Subcutaneous abdominal adipose tissue (tissue), 5 donors: ENCODE data around the gene SLC35B3.
A peak's percentile ranks its signal among the peaks of the same experiment; 100 is the strongest.
"Not testable (repeated sequence)": the region's sequence is repeated elsewhere in the genome, so short reads cannot be mapped to it uniquely, and the experiment has no call there.

Experiments used
- H3K27ac ChIP-seq: one replicate; pipeline ENCODE4 v1.7.0; 2013; ENCODE audit warnings: low read depth, mild to moderate bottlenecking, inconsistent platforms, low read length, moderate library complexity
- H3K27me3 ChIP-seq, 5 donors: one replicate each; pipeline ENCODE4 v1.7.0; 2013; ENCODE audit warnings: low read length in 5 of 5, inconsistent platforms in 1 of 5; ENCODE audit not compliant: control insufficient read depth in 5 of 5, insufficient read depth in 4 of 5
- H3K36me3 ChIP-seq, 5 donors: one replicate each; pipeline ENCODE4 v1.7.0; 2013; ENCODE audit warnings: low read length in 5 of 5; ENCODE audit not compliant: control insufficient read depth in 5 of 5, insufficient read depth in 5 of 5
- H3K4me1 ChIP-seq, 5 donors: one replicate each; pipeline ENCODE4 v1.7.0; 2013; ENCODE audit warnings: low read length in 5 of 5, mild to moderate bottlenecking in 3 of 5, moderate library complexity in 1 of 5; ENCODE audit not compliant: control insufficient read depth in 5 of 5, insufficient read depth in 5 of 5
- H3K4me3 ChIP-seq, 5 donors: one replicate each; pipeline ENCODE4 v1.7.0; 2013; ENCODE audit warnings: low read length in 5 of 5, low read depth in 1 of 5
- H3K9ac ChIP-seq, 5 donors: one replicate each; pipeline ENCODE4 v1.7.0; 2013; ENCODE audit warnings: low read length in 5 of 5, mild to moderate bottlenecking in 4 of 5, moderate library complexity in 3 of 5
- H3K9me3 ChIP-seq, 5 donors: one replicate each; pipeline ENCODE4 v1.7.0; 2013; ENCODE audit warnings: low read length in 5 of 5; ENCODE audit not compliant: control insufficient read depth in 5 of 5
- donor health status: healthy.
- donor health status: healthy.
- donor health status: healthy.
- donor health status: healthy.
- donor health status: healthy.

The SLC35B3 gene

DNA sequence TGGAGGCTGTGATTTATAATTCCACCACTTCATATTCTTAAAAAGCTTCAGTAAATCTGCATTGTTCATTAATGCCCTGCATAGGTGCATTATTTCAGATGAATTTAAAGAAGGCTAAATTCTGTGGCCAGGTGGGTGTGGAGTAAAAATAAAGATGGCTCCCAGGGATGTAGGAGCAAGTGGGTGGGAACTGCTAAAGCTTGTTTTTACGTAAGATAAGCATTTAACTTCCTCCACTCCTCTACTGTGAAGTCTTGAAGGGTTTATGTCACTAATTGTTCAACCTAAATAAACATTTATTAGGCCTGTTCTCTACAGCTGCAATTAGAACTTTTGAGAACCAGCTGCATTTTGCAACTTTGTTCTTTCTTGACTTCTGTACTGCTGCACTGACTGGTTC is 6.8 kb upstream of the SLC35B3 start:
- Histone ChIP-seq H3K36me3 (peaks cover 0 to 3% (median 0%) of the 10 kb centered on the region in 5 donors), H3K4me1 (no peaks in the 10 kb centered on the region), H3K9me3 (no peaks in the 10 kb centered on the region), H3K27ac (no peak overlapping the region), H3K27me3 (no peaks in the 10 kb centered on the region), H3K4me3 (no peak overlapping the region), H3K9ac (no peak overlapping the region)

DNA sequence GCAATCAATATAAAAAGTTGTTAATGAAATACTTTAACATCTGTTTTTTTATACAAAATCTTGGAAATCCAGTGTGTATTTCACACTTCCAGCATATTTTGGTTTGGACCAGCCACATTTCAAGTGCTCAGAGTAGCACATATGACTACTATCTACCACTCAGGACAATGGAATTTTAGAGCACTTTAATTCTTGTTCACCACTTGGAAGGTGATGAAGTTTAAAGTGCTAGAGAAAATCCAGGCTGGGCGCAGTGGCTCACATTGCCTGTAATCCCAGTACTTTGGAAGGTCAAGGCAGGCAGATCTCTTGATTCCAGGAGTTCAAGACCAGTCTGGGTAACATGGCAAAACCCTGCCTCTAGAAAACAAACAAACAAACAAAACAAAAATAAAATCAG is 6.1 kb upstream of the SLC35B3 start:
- Histone ChIP-seq H3K27me3 (no peaks in the 10 kb centered on the region), H3K9me3 (no peaks in the 10 kb centered on the region), H3K4me1 (peaks cover 0 to under 1% (median 0%) of the 10 kb centered on the region in 5 donors), H3K9ac (no peak overlapping the region), H3K4me3 (no peak overlapping the region), H3K36me3 (no peaks in the 10 kb centered on the region), H3K27ac (no peak overlapping the region)

DNA sequence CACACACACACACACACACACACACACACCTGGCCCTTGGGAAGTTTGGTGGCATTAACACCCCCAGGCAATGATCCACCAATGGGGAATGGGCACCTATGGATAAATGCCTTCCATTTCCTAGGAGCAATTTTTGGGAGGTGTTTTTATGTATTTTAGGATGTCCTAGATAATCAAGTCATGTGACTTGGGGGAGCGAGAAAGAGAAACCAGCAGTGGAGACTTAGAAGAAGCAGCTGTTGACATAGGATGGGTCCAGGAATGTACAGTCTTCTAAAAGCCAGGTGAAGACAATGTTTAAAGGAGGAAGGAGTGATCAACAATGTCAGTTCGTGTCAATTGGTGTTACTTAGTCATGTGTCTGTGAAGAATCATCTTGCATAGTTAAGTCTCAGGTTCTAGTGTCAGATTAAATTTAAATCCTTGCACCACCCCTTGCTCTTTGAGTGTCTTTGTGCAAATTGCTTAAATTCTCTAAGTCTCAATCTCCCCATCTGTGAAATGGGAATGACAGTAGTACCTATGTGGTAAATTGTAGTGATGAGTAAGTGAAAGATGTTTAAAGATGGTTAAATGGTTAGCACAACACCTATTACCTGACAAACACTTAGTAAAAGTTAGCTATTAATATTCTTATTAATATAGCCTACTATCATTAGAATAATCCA is 4.4 kb upstream of the SLC35B3 start:
- no peaks in the 10 kb centered on the region for H3K9me3 ChIP-seq
- H3K9ac ChIP-seq = no peak overlapping the region
- peaks cover 0 to 12% (median 7%) of the 10 kb centered on the region in 5 donors for H3K4me1 ChIP-seq
- no peaks in the 10 kb centered on the region for H3K36me3 ChIP-seq
- no peak overlapping the region for H3K27ac ChIP-seq
- H3K27me3 ChIP-seq = no peaks in the 10 kb centered on the region
- no peak overlapping the region for H3K4me3 ChIP-seq

DNA sequence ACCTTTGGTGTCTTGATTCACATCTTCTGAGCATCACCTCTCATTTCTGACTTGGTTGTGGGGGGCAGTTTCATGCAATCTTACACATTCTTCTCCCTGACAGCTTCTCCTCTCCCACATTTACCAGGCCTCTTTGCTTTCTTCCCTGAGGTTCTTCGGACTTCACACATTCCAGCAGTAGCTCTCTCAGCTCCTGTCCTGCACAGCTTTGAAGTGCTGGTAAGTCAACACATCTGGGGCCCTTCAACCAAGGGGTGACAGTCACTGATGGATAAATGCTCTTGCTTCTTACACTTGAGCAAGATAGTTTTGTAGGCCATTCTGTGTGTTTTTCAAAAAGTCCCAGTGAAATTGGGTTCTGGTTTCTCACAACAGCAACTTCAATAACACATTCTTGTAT is 2.5 kb upstream of the SLC35B3 start:
- no peaks in the 10 kb centered on the region for H3K9me3 ChIP-seq
- no peaks in the 10 kb centered on the region for H3K27me3 ChIP-seq
- no peak overlapping the region for H3K27ac ChIP-seq
- no peak overlapping the region for H3K4me3 ChIP-seq
- H3K4me1 ChIP-seq = peaks cover 0 to 30% (median 22%) of the 10 kb centered on the region in 5 donors
- H3K9ac ChIP-seq = no peak overlapping the region
- H3K36me3 ChIP-seq = no peaks in the 10 kb centered on the region

DNA sequence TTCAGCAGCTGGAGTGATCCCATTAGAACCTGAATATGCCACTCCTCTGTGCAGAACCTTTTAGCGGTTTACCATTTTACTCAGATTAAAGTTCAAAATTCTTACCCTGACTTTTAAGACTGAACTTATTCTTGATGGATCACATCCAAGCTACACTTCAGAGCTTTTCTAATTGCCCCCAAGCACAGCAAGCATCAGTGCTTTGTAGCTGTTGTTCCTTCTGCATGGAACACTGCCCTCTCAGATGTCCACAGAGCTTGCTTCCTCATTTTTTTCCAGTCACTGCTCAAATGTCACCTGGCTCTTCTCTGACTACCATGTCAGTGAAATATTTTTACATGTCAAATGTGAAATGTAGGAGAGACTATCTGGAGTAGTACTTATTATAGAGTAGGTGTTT is 1.6 kb upstream of the SLC35B3 start:
- Histone ChIP-seq H3K27ac (no peak overlapping the region), H3K27me3 (no peaks in the 10 kb centered on the region), H3K9me3 (no peaks in the 10 kb centered on the region), H3K4me3 (no peak overlapping the region), H3K9ac (no peak overlapping the region), H3K36me3 (no peaks in the 10 kb centered on the region), H3K4me1 (peaks cover 0 to 30% (median 22%) of the 10 kb centered on the region in 5 donors)

DNA sequence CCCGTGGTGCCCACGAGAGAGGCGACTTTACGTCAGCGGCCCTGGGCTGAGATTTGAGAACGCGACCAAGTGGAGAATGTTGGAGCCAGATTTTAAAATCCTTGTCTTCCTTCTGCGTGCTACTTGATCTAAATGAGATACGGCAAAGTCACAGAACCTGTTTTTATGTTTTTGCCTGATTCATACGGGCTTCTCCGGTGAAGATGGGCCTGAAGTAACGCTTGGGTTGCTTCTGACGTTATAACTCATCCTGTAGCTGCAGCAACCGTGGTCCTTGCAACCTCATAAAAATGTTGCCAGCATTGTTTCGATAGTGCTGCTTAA is 462 bp upstream of the SLC35B3 start:
- H3K9me3 ChIP-seq = no peaks in the 10 kb centered on the region
- peak overlapping the region; percentile 82 to 98 (median 97) for H3K9ac ChIP-seq
- peak overlapping the region; percentile 90 for H3K27ac ChIP-seq
- peaks cover 0 to 30% (median 22%) of the 10 kb centered on the region in 5 donors for H3K4me1 ChIP-seq
- H3K4me3 ChIP-seq = peak overlapping the region; percentile 96 to 100 (median 99)
- no peaks in the 10 kb centered on the region for H3K27me3 ChIP-seq
- no peaks in the 10 kb centered on the region for H3K36me3 ChIP-seq

DNA sequence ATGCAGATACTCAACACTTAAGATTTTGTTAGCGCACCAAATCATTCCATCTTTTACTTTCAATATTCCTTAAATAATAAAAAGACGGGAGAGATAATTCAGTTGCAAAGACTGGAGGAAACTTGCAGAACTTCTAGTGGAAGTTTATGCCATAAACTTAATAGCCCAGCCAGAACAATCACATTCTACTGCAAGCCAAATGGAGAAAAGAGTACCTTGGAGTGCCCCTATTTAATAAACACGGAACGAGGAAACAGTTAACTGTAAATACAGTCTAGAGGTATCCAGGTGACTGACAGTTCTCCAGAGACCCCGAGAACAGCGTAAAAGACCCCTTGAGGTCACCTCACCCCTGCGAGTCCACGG is 635 bp downstream of the SLC35B3 start:
- peaks cover 0 to 3% (median 0%) of the 10 kb centered on the region in 5 donors for H3K36me3 ChIP-seq
- H3K9ac ChIP-seq = peak overlapping the region; percentile 84 to 98 (median 97)
- no peaks in the 10 kb centered on the region for H3K9me3 ChIP-seq
- peak overlapping the region; percentile 96 to 100 (median 99) for H3K4me3 ChIP-seq
- peaks cover 0 to 30% (median 22%) of the 10 kb centered on the region in 5 donors for H3K4me1 ChIP-seq
- H3K27me3 ChIP-seq = no peaks in the 10 kb centered on the region
- peak overlapping the region; percentile 90 for H3K27ac ChIP-seq

DNA sequence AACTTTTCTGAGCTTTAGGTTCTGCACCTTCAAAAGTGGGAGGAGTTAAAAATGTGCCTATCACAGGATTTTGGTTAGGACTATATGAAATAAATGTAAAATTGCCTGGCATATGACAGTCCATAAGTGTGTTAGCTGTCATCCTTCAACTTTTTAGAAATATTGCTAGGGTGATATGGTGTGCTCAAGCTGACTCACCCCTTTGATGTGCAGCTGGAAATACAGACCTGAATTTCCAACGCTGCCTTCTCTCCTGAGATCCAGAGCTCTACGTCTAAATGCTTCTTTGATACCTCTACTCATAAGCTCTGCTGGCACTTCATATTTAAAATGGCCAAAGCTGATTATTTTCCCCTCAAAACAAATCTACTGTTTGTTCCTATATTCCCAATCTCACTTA is 2.7 kb downstream of the SLC35B3 start:
- peaks cover 0 to 6% (median 2%) of the 10 kb centered on the region in 5 donors for H3K36me3 ChIP-seq
- no peaks in the 10 kb centered on the region for H3K9me3 ChIP-seq
- no peak overlapping the region for H3K9ac ChIP-seq
- H3K4me1 ChIP-seq = peaks cover 0 to 30% (median 22%) of the 10 kb centered on the region in 5 donors
- no peaks in the 10 kb centered on the region for H3K27me3 ChIP-seq
- no peak overlapping the region for H3K4me3 ChIP-seq
- H3K27ac ChIP-seq = no peak overlapping the region

DNA sequence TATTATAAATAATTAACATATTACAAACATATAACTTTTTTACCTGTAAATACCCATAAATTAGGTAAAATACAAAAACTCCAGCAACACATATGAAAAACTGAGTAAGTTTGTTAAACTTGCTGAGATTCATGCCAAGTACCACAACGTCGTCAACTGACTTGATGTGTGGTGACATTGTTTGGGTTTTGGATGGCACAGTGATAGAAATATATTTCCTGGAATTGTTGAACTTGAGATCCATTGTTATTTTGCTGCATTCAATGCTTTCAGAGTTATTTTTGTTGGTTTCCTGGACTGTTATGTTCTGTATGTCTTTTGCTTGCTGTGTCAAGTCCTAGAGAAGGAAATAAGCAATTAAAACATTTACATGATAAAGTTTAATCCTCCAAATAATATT is 5.5 kb downstream of the SLC35B3 start:
- Histone ChIP-seq H3K27ac (no peak overlapping the region), H3K36me3 (peaks cover 11 to 29% (median 18%) of the 10 kb centered on the region in 5 donors), H3K4me3 (no peak overlapping the region), H3K9me3 (no peaks in the 10 kb centered on the region), H3K27me3 (no peaks in the 10 kb centered on the region), H3K9ac (no peak overlapping the region), H3K4me1 (peaks cover 0 to 20% (median 17%) of the 10 kb centered on the region in 5 donors)

DNA sequence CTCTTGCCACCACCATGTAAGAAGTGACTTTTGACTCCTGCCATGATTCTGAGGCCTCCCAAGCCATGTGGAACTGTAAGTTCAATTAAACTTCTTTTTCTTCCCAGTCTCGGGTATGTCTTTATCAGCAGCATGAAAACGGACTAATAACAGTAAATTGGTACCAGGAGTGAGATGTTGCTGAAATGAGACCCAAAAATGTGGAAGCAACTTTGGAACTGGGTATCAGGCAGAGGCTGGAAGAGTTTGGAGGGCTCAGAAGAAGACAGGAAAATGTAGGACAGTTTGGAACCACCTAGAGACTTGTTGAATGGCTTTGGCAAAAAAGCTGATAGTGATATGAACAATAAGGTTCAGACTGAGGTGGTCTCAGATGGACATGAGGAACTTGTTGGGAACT is 8.8 kb downstream of the SLC35B3 start:
- not testable (repeated sequence) for H3K9ac ChIP-seq, H3K4me3 ChIP-seq, H3K4me1 ChIP-seq, H3K27me3 ChIP-seq, H3K9me3 ChIP-seq, H3K27ac ChIP-seq
- peaks cover 11 to 32% (median 25%) of the 10 kb centered on the region in 5 donors for H3K36me3 ChIP-seq
